ENCODE results near the gene SS18L1.

GRCh38 chr20:62202676-62203377 lies 59.3 kb downstream of the SS18L1 start:
- TF ChIP-seq EZH2phosphoT487 (IDR thresholded peaks at IDR 0.05; ENCODE audit: low read depth, severe bottlenecking, unreplicated experiment) = no peak
- TF ChIP-seq, protein P1, sequence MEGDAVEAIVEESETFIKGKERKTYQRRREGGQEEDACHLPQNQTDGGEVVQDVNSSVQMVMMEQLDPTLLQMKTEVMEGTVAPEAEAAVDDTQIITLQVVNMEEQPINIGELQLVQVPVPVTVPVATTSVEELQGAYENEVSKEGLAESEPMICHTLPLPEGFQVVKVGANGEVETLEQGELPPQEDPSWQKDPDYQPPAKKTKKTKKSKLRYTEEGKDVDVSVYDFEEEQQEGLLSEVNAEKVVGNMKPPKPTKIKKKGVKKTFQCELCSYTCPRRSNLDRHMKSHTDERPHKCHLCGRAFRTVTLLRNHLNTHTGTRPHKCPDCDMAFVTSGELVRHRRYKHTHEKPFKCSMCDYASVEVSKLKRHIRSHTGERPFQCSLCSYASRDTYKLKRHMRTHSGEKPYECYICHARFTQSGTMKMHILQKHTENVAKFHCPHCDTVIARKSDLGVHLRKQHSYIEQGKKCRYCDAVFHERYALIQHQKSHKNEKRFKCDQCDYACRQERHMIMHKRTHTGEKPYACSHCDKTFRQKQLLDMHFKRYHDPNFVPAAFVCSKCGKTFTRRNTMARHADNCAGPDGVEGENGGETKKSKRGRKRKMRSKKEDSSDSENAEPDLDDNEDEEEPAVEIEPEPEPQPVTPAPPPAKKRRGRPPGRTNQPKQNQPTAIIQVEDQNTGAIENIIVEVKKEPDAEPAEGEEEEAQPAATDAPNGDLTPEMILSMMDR (IDR thresholded peaks at IDR 0.05; ENCODE audit: poor library complexity) = no peak
- no peak for TF ChIP-seq EZH2 (IDR thresholded peaks at IDR 0.05; ENCODE audit: borderline replicate concordance)
